Esophagus muscularis mucosa (tissue), 4 donors: ENCODE measurements around the gene ZDHHC22. TPM values are rescaled to one million over a fixed set of nuclear protein-coding genes. Genes with fewer than 3 reads are reported as not detected.

Source experiments
- DNase-seq: peaks from one replicate; pipeline ENCODE4 v3.0.0-alpha.2; 2017; ENCODE audit errors: extremely low spot score
- H3K27ac ChIP-seq, 4 donors: fragments of 200-600 bp; sonication (generic); replicated peaks in 1 of 4; 1 replicate in 3 of 4; 2 replicates in 1 of 4; pipeline ENCODE4 v1.5.1; 2016 to 2019; ENCODE audit warnings: mild to moderate bottlenecking in 1 of 4
- H3K27me3 ChIP-seq, 4 donors: fragments of 200-600 bp; sonication (generic); one replicate each; pipeline versions ENCODE4 v1.5.1 to v1.6.0; 2016 to 2019
- H3K36me3 ChIP-seq, 4 donors: fragments of 200-600 bp; sonication (generic); one replicate each; pipeline ENCODE4 v1.5.1; 2016 to 2019
- H3K4me1 ChIP-seq, 4 donors: fragments of 200-600 bp; sonication (generic); one replicate each; pipeline ENCODE4 v1.5.1; 2016 to 2019
- H3K4me3 ChIP-seq, 4 donors: fragments of 200-600 bp; sonication (generic); 1 replicate in 2 of 4; 2 replicates in 2 of 4; pipeline ENCODE4 v1.5.1; 2016 to 2019; ENCODE audit warnings: mild to moderate bottlenecking in 4 of 4, moderate library complexity in 1 of 4
- H3K9me3 ChIP-seq, 4 donors: fragments of 200-600 bp; sonication (generic); 1 replicate in 3 of 4; 2 replicates in 1 of 4; pipeline ENCODE4 v1.5.1; 2016 to 2019
- CTCF ChIP-seq, 3 experiments: fragments of 200-600 bp in 2 of 3; fragments of 450-650 bp in 1 of 3; sonication (generic) in 2 of 3; IDR thresholded peaks; one replicate each; pipeline ENCODE4 v1.5.1; 2017 to 2019; ENCODE audit warnings: antibody characterized with exemption in 3 of 3, mild to moderate bottlenecking in 2 of 3, moderate library complexity in 1 of 3
- EP300 ChIP-seq: sonication (generic); formaldehyde crosslinking; IDR thresholded peaks from one replicate; pipeline ENCODE4 v1.6.1; 2017; ENCODE audit warnings: antibody characterized with exemption
- POLR2A ChIP-seq: fragments of 450-650 bp; IDR thresholded peaks from one replicate; pipeline ENCODE4 v1.6.1; 2017; ENCODE audit warnings: antibody characterized with exemption, moderate library complexity, mild to moderate bottlenecking, low read depth
- POLR2AphosphoS5 ChIP-seq, 2 donors: sonication (generic); formaldehyde crosslinking; IDR thresholded peaks; one replicate each; pipeline ENCODE4 v1.6.1; 2017; ENCODE audit warnings: antibody characterized with exemption in 2 of 2
- WGBS: methylation state at CpG from one replicate; pipeline ENCODE4 v1.1.5; 2018; 5-methylcytosine and 5-hydroxymethylcytosine counted together
- intact Hi-C: fragments of 100-400 bp; cut with DNase I; formaldehyde crosslinking; loops from one replicate; pipeline ENCODE4 v1.15.1; 2023
- total RNA-seq, 4 donors: library from RNA; depleted of rRNA; stranded (reverse); fragments of >200 nt; gene quantifications; one replicate each; pipeline versions ENCODE4 v1.1.0 to v1.2.1, GENCODE V29; 2016

Gene ZDHHC22
- total RNA-seq, 4 donors from 2014 or later = 0.13 TPM; not detected in 3

GRCh38 chr14:77186911-77187648 lies 45.5 kb upstream of the ZDHHC22 start:
- WGBS = 23% methylated on average over 13 of the region's 15 CpGs
- TF ChIP-seq EP300 (no peak), POLR2A (no peak), CTCF (IDR thresholded peaks at IDR 0.05) (no peak), POLR2AphosphoS5 (IDR thresholded peaks at IDR 0.05) (no peak)
- H3K4me3 ChIP-seq = no peak overlapping the region
- no peak for DNase-seq
- peaks cover 0 to 62% (median 11%) of the 10 kb centered on the region in 4 donors for H3K27me3 ChIP-seq
- H3K27ac ChIP-seq = no peak overlapping the region
- H3K36me3 ChIP-seq = no peaks in the 10 kb centered on the region
- no peaks in the 10 kb centered on the region for H3K9me3 ChIP-seq
- intact Hi-C loops = no loop called here
- H3K4me1 ChIP-seq = peaks cover 0 to 5% (median 4%) of the 10 kb centered on the region in 4 donors

GRCh38 chr14:77185093-77185465 lies 43.5 kb upstream of the ZDHHC22 start:
- Histone ChIP-seq H3K4me1 (peaks cover 0 to 13% (median 12%) of the 10 kb centered on the region in 4 donors), H3K4me3 (no peak overlapping the region), H3K27ac (no peak overlapping the region), H3K9me3 (no peaks in the 10 kb centered on the region), H3K27me3 (peaks cover 0 to 82% (median 22%) of the 10 kb centered on the region in 4 donors), H3K36me3 (no peaks in the 10 kb centered on the region)
- TF ChIP-seq POLR2AphosphoS5 (IDR thresholded peaks at IDR 0.05) (no peak), EP300 (no peak), CTCF (IDR thresholded peaks at IDR 0.05) (no peak), POLR2A (no peak)
- no peak for DNase-seq
- WGBS = 73% methylated on average over 2 of the region's 2 CpGs
- intact Hi-C loops = no loop called here

GRCh38 chr14:77184396-77185092 lies 43.0 kb upstream of the ZDHHC22 start:
- Histone ChIP-seq H3K4me1 (peaks cover 0 to 13% (median 12%) of the 10 kb centered on the region in 4 donors), H3K9me3 (no peaks in the 10 kb centered on the region), H3K36me3 (no peaks in the 10 kb centered on the region), H3K27ac (no peak overlapping the region), H3K27me3 (peaks cover 0 to 88% (median 22%) of the 10 kb centered on the region in 4 donors), H3K4me3 (no peak overlapping the region)
- no peak for DNase-seq
- TF ChIP-seq POLR2AphosphoS5 (IDR thresholded peaks at IDR 0.05) = no peak
- no peak for TF ChIP-seq EP300
- no peak for TF ChIP-seq CTCF (IDR thresholded peaks at IDR 0.05)
- no peak for TF ChIP-seq POLR2A
- intact Hi-C loops = no loop called here
- 61% methylated on average over 10 of the region's 11 CpGs for WGBS

- intact Hi-C loops = no loop called here
- 60% methylated on average over 2 of the region's 5 CpGs for WGBS
- TF ChIP-seq POLR2A (no peak), POLR2AphosphoS5 (IDR thresholded peaks at IDR 0.05) (no peak), CTCF (IDR thresholded peaks at IDR 0.05) (no peak), EP300 (no peak)
- Histone ChIP-seq H3K27me3 (peaks cover 0 to 91% (median 22%) of the 10 kb centered on the region in 4 donors), H3K9me3 (no peaks in the 10 kb centered on the region), H3K4me1 (peaks cover 0 to 13% (median 12%) of the 10 kb centered on the region in 4 donors), H3K27ac (no peak overlapping the region), H3K4me3 (no peak overlapping the region), H3K36me3 (no peaks in the 10 kb centered on the region)
- DNase-seq = no peak
These were observed 42.3 kb upstream of the ZDHHC22 start for GRCh38 chr14:77183896-77184295.
